Activated T-helper 17 cell treated with anti-CD3 and anti-CD28 coated beads, Interleukin-2, amount 50 U/mL, for 72 hours (primary cell): ENCODE results near the gene KIAA0513. TPM values are rescaled to one million over a fixed set of nuclear protein-coding genes. Genes with fewer than 3 reads are reported as not detected.

Experiments used
- ATAC-seq: fragments of 150-1000 bp; cut with Tn5 transposase; replicated peaks from 2 replicates; pipeline ENCODE4 v1.10.0; 2021; ENCODE audit warnings: mild to moderate bottlenecking, moderate library complexity
- H3K27ac Mint-ChIP-seq: one replicate; pipeline ENCODE4 v1.8.0; 2022; ENCODE audit warnings: mixed read lengths
- H3K27me3 Mint-ChIP-seq: one replicate; pipeline ENCODE4 v1.8.0; 2022; ENCODE audit warnings: mixed read lengths
- H3K36me3 Mint-ChIP-seq: one replicate; pipeline ENCODE4 v1.8.0; 2022; ENCODE audit warnings: low read depth, mild to moderate bottlenecking, mixed read lengths
- H3K4me1 Mint-ChIP-seq: one replicate; pipeline ENCODE4 v1.8.0; 2022; ENCODE audit warnings: mixed read lengths
- H3K4me3 Mint-ChIP-seq: one replicate; pipeline ENCODE4 v1.8.0; 2022; ENCODE audit warnings: mild to moderate bottlenecking, mixed read lengths
- H3K9me3 Mint-ChIP-seq: one replicate; pipeline ENCODE4 v1.8.0; 2022; ENCODE audit warnings: mixed read lengths
- total RNA-seq, 2 donors: library from RNA; stranded (reverse); gene quantifications; one replicate each; pipeline ENCODE4 v1.2.3, GENCODE V29; 2022

The KIAA0513 gene
- total RNA-seq, 2 donors from 2014 or later = 3.9 to 9.6 TPM

GRCh38 chr16:85075236-85075924, 47.8 kb downstream of the KIAA0513 start:
- no peak overlapping the region for H3K27ac Mint-ChIP-seq
- no peaks in the 10 kb centered on the region for H3K9me3 Mint-ChIP-seq
- H3K27me3 Mint-ChIP-seq = no peaks in the 10 kb centered on the region
- ATAC-seq = no peak
- H3K4me3 Mint-ChIP-seq = no peak overlapping the region
- H3K36me3 Mint-ChIP-seq = peaks cover 51% of the 10 kb centered on the region
- H3K4me1 Mint-ChIP-seq = no peaks in the 10 kb centered on the region

- peaks cover 34% of the 10 kb centered on the region for H3K36me3 Mint-ChIP-seq
- no peaks in the 10 kb centered on the region for H3K9me3 Mint-ChIP-seq
- no peak overlapping the region for H3K4me3 Mint-ChIP-seq
- H3K27ac Mint-ChIP-seq = no peak overlapping the region
- ATAC-seq = no peak
- H3K27me3 Mint-ChIP-seq = no peaks in the 10 kb centered on the region
- no peaks in the 10 kb centered on the region for H3K4me1 Mint-ChIP-seq
These were observed 49.4 kb downstream of the KIAA0513 start for GRCh38 chr16:85077039-85077438.

- no peak for ATAC-seq
These were observed 50.1 kb downstream of the KIAA0513 start for GRCh38 chr16:85077576-85078125.

GRCh38 chr16:85078226-85078625, 50.6 kb downstream of the KIAA0513 start:
- no peaks in the 10 kb centered on the region for H3K4me1 Mint-ChIP-seq
- no peak overlapping the region for H3K27ac Mint-ChIP-seq
- no peak overlapping the region for H3K4me3 Mint-ChIP-seq
- no peaks in the 10 kb centered on the region for H3K27me3 Mint-ChIP-seq
- H3K9me3 Mint-ChIP-seq = no peaks in the 10 kb centered on the region
- H3K36me3 Mint-ChIP-seq = peaks cover 33% of the 10 kb centered on the region
- no peak for ATAC-seq

More at GRCh38 chr16:85077576-85078125, 50.1 kb downstream of the KIAA0513 start:
- Mint-ChIP-seq H3K4me1 (no peaks in the 10 kb centered on the region), H3K36me3 (peaks cover 33% of the 10 kb centered on the region), H3K27ac (no peak overlapping the region), H3K9me3 (no peaks in the 10 kb centered on the region), H3K27me3 (no peaks in the 10 kb centered on the region), H3K4me3 (no peak overlapping the region)

- Mint-ChIP-seq H3K27ac (no peak overlapping the region), H3K4me1 (no peaks in the 10 kb centered on the region)
These were observed 51.4 kb downstream of the KIAA0513 start for GRCh38 chr16:85078952-85079351.

GRCh38 chr16:85079785-85080570, 52.4 kb downstream of the KIAA0513 start:
- H3K27ac Mint-ChIP-seq = no peak overlapping the region
- H3K9me3 Mint-ChIP-seq = no peaks in the 10 kb centered on the region
- H3K36me3 Mint-ChIP-seq = peaks cover 23% of the 10 kb centered on the region
- H3K27me3 Mint-ChIP-seq = no peaks in the 10 kb centered on the region
- H3K4me3 Mint-ChIP-seq = no peak overlapping the region
- no peaks in the 10 kb centered on the region for H3K4me1 Mint-ChIP-seq
- no peak for ATAC-seq

More at GRCh38 chr16:85078952-85079351, 51.4 kb downstream of the KIAA0513 start:
- H3K9me3 Mint-ChIP-seq = no peaks in the 10 kb centered on the region
- H3K27me3 Mint-ChIP-seq = no peaks in the 10 kb centered on the region
- no peak for ATAC-seq
- peaks cover 33% of the 10 kb centered on the region for H3K36me3 Mint-ChIP-seq
- no peak overlapping the region for H3K4me3 Mint-ChIP-seq

GRCh38 chr16:85081038-85081437, 53.4 kb downstream of the KIAA0513 start:
- Mint-ChIP-seq H3K27me3 (no peaks in the 10 kb centered on the region), H3K4me3 (no peak overlapping the region), H3K4me1 (no peaks in the 10 kb centered on the region), H3K27ac (no peak overlapping the region), H3K36me3 (peaks cover 15% of the 10 kb centered on the region), H3K9me3 (no peaks in the 10 kb centered on the region)
- ATAC-seq = no peak

GRCh38 chr16:85081765-85082164, 54.2 kb downstream of the KIAA0513 start:
- ATAC-seq = no peak
- Mint-ChIP-seq H3K36me3 (peaks cover 14% of the 10 kb centered on the region), H3K4me3 (no peak overlapping the region), H3K27me3 (no peaks in the 10 kb centered on the region), H3K27ac (no peak overlapping the region), H3K9me3 (no peaks in the 10 kb centered on the region), H3K4me1 (no peaks in the 10 kb centered on the region)

GRCh38 chr16:85082173-85083050, 54.8 kb downstream of the KIAA0513 start:
- no peaks in the 10 kb centered on the region for H3K4me1 Mint-ChIP-seq
- ATAC-seq = no peak
- no peaks in the 10 kb centered on the region for H3K27me3 Mint-ChIP-seq
- no peak overlapping the region for H3K27ac Mint-ChIP-seq
- peaks cover 14% of the 10 kb centered on the region for H3K36me3 Mint-ChIP-seq
- no peaks in the 10 kb centered on the region for H3K9me3 Mint-ChIP-seq
- no peak overlapping the region for H3K4me3 Mint-ChIP-seq

- ATAC-seq = no peak
- H3K9me3 Mint-ChIP-seq = no peaks in the 10 kb centered on the region
- H3K36me3 Mint-ChIP-seq = peaks cover 14% of the 10 kb centered on the region
- no peak overlapping the region for H3K27ac Mint-ChIP-seq
- no peaks in the 10 kb centered on the region for H3K27me3 Mint-ChIP-seq
- H3K4me3 Mint-ChIP-seq = no peak overlapping the region
- H3K4me1 Mint-ChIP-seq = no peaks in the 10 kb centered on the region
These were observed 55.5 kb downstream of the KIAA0513 start for GRCh38 chr16:85083051-85083639.

GRCh38 chr16:85084841-85085510, 57.4 kb downstream of the KIAA0513 start:
- no peaks in the 10 kb centered on the region for H3K36me3 Mint-ChIP-seq
- H3K27ac Mint-ChIP-seq = no peak overlapping the region
- no peaks in the 10 kb centered on the region for H3K4me1 Mint-ChIP-seq
- no peak for ATAC-seq
- H3K4me3 Mint-ChIP-seq = no peak overlapping the region
- H3K9me3 Mint-ChIP-seq = no peaks in the 10 kb centered on the region
- no peaks in the 10 kb centered on the region for H3K27me3 Mint-ChIP-seq

GRCh38 chr16:85085721-85086120, 58.1 kb downstream of the KIAA0513 start:
- no peaks in the 10 kb centered on the region for H3K9me3 Mint-ChIP-seq
- ATAC-seq = no peak
- H3K4me1 Mint-ChIP-seq = no peaks in the 10 kb centered on the region
- H3K36me3 Mint-ChIP-seq = no peaks in the 10 kb centered on the region
- H3K27me3 Mint-ChIP-seq = no peaks in the 10 kb centered on the region
- H3K27ac Mint-ChIP-seq = no peak overlapping the region
- H3K4me3 Mint-ChIP-seq = no peak overlapping the region

GRCh38 chr16:85086347-85087291, 59.0 kb downstream of the KIAA0513 start:
- no peak overlapping the region for H3K4me3 Mint-ChIP-seq
- H3K27me3 Mint-ChIP-seq = no peaks in the 10 kb centered on the region
- H3K9me3 Mint-ChIP-seq = no peaks in the 10 kb centered on the region
- no peaks in the 10 kb centered on the region for H3K36me3 Mint-ChIP-seq
- H3K4me1 Mint-ChIP-seq = no peaks in the 10 kb centered on the region
- no peak overlapping the region for H3K27ac Mint-ChIP-seq
- peak; percentile 94 for ATAC-seq
